ENCODE results near the gene TGFBR3L. TPM values are rescaled to one million over a fixed set of nuclear protein-coding genes. Genes with fewer than 3 reads are reported as not detected.
"Not testable (repeated sequence)": the region's sequence is repeated elsewhere in the genome, so short reads cannot be mapped to it uniquely, and the experiment has no call there.

The TGFBR3L gene
- polyA plus RNA-seq, 1 donor, result 0.42 TPM

DNA sequence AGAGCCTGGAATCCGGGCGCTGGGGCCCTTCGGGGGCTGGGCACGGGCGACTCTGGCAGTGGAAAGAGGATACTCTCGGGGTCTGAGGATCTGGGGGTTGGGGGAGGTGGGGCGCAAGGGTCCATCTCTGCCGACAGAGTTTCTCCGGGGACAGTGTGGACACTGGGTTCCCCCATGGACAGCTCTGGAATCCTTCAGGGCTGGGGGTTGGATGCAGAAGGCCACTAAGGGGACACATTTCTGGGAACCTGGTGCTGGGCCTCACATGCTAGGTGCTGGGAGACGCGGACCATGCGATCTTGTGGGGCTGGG is 2.3 kb downstream of the TGFBR3L start:
- DNase-seq, result no peak

DNA sequence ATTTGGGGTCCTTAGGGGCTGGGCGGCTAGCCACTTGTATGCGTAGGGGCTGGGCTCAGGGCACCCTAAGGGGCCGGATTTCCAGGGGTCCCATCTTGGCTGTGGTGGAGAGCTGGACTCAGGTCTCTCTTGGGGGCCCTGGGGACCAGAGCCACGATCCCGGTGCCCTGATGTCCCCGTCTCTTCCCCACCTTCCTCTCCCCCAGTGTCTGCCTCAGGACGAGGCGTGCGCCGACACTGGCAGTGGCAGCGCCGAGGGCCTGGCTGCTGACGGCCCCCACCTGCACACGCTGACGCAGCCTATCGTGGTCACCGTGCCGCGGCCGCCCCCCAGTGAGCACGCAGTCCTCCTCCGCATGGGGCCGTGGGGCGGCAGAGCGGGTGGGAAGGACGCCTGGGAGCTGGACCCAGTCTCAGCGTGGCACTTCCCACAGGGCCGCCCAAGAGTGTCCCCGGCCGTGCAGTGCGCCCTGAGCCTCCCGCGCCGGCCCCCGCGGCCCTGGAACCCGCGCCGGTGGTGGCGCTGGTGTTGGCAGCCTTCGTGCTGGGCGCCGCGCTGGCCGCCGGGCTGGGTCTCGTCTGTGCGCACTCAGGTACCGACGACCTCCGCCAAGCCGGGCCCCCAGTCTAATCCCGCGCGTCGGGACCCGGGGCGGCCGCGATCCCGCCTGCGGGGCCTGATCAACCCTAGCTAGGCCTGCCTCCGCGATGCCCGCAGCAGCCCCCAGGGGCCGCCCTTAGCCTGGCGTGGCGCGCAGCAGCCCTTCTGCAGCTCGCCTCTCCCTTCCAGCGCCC is 2.8 kb downstream of the TGFBR3L start:
- no peak for DNase-seq

DNA sequence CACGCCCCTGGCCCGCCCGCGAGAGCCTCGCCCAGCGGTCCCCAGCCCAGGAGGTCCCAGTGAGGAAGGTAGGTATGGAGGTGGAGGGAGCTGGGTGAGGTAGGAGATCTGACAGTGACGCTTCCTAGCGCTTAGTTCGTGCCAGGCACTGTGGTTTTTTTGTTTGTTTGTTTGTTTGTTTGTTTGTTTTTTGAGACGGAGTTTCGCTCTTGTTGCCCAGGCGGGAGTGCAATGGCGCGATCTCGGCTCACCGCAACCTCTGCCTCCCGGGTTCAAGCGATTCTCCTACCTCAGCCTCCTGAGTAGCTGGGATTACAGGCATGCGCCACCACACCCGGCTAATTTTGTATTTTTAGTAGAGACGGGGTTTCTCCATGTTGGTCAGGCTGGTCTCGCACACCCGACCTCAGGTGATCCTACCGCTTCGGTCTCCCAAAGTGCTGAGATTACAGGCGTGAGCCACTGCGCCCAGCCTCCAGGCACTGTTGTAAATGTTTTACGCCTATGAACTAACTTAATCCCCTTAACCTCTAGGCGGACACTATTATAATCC is 3.5 kb downstream of the TGFBR3L start:
- not testable (repeated sequence) for DNase-seq

DNA sequence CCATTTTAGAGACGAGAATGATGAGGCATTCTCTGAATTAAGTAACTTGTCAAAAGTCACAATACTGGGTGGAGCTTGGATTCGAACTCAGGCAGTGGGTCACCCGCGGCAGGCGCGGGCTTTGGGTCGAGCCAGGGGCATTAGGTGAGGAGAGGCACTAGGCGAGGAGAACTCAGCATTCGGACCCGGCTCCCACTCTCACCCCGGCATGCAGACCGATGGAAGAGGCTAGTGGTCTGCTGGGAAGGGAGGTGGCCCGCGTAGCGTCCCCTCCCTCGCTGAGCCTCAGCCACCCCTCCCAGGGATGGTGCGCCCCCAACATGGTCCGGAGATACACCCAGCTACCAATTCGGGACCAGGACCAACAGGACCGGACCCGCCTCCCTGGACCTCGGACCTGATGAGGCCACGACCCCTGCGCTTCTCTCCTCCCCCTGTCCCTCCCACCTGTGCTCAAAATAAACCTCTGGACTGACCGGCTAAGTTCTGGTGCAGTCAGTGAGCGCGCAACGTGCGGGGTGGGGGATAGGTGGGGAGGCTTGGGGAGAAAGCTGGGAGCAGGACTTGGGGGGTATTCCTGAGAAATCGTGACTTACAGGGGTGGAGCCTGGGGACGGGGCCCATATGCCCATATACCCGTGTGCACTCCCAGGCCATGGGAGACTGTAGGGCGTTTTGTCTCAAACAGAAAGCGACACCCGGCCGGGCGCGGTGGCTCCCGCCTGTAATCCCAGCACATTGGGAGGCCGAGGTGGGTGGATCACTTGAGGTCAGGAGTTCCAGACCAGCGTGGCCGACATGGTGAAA is 4.2 kb downstream of the TGFBR3L start:
- no peak for DNase-seq

DNA sequence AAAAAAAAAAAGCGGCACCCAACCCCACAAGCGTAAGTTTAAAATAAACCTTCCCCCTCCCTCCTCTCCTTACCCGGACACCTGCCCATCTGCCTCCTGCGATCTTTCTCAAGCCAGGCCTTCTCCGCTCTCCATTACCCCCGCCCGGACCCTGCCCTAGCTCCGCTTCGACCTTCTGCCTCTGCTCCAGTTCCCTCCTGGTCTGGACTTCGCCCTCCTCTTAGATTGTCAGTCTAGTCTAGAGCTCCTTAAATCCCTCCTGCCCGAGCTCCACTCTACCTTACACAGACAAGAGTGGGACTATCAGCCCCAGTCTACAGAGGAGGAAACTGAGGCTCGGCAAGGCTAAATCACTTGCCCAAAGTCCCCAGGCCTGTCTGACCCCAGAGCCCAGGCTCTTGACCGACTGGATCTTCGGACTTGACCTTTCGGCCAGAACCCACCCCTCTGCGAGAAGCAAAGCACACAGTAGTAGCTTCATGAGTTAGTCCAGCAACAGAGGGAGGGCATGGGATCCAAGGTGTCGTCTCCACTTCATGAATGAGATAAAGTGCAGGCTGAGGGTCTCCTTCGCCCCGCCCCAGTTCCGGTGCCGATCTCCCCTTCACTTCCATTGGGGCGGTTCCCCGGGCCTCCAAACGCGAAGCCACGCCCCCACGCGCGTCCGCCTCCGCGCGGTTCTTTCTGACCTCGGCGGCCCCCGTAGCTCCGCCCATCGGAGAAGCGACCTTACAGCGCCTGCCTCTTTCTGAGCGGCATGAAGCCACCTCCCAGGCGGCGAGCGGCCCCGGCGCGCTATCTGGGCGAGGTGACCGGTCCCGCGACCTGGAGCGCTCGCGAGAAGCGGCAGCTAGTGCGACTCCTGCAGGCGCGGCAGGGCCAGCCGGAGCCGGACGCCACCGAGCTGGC is 5.2 kb downstream of the TGFBR3L start, which contains the start of gene SNAPC2:
TSS of gene SNAPC2 (plus strand) at position 729 of the 909 bp plus-strand sequence. CDS start at position 758, 29 bp downstream.
- peak; percentile 92 for DNase-seq

DNA sequence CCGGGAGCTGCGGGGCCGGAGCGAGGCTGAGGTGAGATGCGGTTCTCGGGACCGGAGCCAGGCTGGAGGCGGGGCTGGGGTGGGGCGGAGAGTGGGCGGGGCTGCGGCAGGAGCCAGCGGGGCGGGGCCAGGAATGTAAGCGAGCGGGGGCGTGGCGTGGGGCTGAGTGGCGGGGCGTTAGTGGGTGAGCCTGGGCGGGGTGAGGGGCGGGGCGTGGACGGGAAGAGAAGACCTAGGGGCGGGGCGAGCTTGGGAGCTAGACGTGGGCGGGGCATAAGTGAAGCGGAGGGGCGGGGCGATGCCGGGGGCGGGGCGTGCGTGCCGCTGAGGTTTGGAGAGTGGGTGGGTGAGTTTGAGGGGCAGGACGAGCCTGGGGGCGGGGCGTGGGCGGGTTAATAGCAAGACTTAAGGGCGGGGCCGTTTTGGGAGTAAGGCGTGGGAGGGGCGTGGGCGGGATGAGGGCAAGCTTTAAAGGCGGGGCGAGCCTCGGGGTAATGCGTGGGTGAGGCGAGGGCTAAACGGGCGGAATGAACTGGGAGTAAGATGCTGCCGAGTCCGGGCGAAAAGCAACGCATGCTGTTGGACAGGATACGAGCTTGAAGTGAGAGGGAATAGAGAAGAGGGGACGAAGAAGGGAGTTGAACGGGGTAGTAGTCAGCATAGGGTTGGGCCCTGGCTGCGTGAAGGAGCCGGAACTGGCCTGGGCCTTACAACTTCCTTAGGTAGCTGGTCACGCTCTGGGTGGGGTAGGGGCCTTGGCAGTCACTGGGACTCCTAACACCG is 6.1 kb downstream of the TGFBR3L start:
- DNase-seq, result peak; percentile 94

DNA sequence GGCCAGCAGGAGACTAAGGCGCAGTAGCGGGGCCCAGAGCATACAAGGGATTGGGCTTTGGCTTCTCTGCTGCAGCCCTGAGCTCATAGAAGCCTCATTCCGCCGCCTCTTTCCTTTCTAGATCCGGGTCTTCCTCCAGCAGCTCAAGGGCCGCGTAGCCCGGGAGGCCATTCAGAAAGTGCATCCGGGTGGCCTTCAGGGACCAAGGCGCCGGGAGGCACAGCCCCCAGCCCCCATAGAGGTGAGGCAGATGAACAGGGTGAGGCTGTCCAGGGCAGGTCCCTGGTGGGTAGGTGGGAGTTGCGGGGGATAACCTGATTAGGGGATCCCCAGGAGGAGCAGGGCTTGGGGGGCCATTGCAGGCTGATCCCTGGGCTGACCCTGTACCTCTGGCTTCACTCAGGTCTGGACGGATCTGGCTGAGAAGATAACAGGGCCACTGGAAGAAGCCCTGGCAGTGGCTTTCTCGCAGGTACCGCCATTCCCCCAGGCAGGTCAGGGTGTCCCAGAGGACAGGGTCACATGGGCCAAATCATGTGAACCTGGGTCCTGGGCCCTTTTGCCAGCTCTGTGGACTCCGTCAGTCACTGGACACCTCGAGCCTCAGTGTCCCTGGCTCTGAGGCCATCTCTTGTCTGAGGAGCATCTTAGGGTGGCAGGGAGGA is 6.8 kb downstream of the TGFBR3L start:
- DNase-seq, result no peak

DNA sequence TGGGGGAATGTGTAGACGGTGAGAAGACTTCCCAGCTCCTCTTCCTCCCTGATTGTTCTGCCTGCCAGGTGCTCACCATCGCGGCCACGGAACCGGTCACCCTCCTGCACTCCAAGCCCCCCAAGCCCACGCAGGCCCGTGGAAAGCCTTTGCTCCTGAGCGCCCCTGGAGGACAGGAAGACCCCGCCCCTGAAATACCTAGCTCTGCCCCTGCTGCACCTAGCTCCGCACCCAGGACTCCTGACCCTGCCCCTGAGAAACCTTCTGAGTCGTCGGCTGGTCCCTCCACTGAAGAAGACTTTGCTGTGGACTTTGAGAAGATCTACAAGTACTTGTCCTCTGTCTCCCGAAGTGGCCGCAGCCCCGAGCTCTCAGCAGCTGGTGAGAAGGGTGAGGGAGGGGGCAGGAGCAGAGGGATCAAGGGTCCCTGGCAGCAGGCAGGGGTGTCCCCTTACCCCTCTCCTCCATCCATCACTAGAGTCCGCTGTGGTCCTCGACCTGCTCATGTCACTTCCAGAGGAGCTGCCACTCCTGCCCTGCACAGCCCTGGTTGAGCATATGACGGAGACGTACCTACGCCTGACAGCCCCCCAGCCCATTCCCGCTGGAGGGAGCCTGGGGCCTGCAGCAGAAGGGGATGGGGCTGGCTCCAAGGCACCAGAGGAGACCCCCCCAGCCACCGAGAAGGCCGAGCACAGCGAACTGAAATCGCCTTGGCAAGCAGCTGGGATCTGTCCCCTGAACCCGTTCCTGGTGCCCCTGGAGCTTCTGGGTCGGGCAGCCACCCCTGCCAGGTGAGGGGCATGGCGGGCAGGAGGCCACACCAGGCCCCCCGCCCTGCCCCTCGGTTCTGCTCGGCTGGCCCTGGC is 7.6 kb downstream of the TGFBR3L start:
- no peak for DNase-seq

DNA sequence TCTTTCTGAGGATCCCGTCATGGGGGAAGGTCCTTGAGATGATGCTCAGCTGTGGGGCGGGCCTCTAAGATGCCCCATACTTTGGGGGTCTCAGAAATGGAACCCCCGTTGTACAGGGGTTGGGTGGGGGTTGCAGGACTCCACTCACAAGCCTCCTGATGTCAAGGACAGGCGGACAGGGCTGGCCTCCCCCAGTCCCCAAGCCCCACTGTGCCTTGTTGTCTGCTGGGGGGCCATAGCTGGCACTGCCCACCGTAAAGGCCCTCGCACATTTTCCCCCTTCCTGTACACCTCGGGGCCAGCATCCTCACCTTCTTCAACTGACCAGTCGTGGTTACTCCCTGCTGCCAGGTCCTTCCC is 8.2 kb downstream of the TGFBR3L start:
- DNase-seq, result no peak

DNA sequence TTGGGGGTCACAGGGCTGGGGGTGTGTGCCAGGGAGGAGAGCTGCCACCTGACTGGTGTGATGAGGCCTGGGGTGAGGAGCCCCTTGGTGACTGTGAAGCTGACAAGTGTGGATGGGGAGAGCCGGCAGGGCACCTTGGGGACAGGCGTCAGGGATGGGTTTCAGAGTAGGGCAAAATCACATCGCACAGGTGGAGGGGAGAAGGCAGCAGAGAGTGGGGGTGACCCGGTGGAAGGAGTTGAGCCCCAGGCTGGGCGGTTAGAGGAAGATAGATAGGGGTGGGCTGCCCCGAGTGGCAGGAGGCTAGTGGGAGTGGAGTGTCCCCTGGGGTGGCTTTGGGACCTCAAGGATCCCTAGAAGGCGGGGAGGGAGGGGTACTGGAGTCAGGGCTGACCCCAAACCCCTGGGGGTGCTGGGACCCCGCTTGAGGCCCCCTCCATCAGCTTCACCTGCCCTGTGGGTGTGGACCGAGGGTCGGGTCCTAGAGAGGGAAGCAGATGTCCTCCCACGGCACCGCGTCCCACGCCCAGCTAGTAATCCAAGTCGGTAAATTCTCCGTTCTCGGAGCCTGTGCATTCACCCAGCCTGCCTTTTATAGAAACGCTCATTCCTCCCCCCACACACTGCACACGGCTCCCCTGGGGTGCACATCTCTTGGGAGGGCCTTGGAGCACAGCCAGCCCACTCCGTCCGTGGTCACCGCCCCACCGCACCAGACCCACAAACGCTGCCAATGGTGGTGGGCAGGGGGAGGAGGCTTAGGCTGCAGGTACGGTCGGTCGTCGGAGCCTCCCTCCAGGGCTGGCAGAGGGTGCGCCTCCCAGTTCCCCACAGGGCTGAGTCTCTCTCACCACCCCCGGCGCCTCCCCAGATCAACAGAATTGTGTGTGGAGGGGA is 8.9 kb downstream of the TGFBR3L start:
- DNase-seq, result no peak

DNA sequence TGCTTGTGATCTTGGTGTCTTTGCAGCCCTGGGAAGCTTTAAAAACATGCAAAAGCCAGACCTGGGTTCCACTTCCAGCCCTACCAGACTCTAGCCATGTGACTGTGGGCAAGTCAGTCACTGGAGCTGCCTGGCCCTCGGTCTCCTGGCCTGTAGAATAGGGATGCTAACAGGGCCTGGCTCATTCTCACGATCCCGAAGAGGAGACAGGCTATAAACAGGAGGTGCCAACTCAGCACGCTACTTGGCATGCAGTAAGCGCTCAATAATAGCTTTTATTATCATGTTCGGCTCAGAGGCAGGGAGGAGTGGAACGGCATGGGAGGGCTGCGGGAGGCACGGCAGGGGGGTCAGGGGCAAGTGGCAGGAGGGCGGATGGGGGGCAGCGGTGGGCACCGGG is 9.6 kb downstream of the TGFBR3L start:
- DNase-seq, result no peak

DNA sequence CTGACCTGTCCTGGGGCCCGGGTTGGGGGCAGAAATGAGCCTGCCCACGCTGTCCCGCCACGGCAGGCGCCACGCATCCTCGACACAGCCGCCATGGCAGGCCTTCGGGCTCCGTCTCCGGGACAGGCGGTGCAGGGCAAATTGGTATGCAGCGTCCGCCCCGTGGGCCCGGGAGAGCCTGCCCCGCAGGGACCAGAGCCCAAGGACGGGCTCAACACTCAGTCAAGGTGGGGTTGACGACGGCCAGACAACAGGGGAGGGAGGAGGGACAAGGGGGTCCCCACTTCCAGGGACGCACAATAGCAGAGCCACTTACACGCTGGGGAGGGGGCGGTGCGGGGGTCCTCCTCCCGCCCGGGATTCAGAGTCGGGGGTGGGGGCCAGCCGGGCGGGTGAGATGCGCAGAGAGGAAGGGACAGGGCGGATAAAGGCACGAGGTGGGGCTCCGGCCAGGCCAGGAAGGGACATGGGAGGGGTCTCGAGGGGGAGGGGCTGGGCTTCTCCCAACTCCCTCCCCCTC is 10.1 kb downstream of the TGFBR3L start:
- no peak for DNase-seq

DNA sequence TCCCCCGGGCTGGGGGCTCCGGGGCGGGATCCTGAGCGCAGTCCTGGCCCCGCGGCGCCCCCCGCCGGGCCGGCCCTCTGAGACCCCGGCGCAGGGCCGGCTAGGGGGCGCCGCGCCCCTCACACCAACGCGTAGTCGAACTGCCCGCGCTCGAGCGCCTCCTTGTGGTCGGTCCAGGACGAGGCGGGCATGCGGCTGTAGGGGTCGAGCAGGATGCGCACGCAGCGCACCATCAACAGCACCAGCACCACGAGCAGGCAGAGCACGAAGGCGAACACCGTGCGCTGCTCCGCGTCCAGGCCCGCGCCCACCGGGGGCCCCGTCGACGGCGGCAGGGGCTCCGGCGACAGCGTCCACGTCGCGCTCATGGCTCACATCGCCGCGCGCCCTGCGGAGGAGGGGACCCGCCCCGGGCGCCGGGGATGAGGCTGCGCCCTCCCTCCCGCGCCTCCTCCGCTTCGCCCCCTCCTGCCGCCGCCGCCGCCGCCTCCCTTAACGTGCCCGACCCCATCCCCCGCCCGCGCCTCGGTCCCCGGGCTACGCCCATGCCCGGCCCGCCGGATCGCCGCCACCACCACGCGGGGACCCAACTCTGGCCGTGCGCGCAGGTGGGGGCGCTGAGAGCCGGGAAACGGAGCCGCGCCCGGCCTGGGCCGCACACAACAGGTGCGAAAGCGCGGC is 10.7 kb downstream of the TGFBR3L start:
- peak; percentile 81 for DNase-seq

DNA sequence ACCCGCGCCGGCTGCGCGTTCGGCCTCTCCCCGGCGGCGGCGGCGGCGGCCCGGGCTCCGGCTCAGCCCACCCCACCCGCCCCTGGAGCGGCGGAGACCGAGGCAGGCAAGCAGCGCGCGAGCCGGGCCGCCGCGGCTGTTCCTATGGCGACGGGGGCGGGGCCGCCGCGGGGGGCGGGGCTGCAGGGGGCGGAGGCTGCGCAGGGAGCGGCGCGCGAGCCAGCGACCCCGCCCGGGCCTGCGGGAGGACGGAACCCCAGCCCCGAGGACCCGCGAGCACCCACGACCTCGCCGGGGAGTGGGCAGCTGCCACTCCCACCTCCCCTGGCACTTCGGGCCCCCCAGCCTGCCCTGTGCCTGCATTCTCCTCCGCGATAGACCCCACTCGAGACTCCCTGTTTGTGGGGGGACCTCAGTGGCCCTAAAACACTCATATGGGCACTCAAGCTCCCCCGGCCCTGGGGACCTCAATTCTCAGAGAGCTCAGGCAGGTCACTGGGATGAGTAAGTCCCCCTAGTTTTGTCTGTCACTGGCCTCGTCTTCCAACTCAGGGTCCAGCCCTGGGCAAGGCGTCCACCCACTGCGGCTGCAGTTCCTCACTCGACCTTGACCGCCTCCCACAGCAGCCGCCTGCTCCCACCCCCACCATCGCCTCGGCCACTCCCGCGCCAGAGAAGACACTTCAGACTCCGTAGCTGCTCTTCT is 11.5 kb downstream of the TGFBR3L start, which contains the start of gene CTXN1:
TSS of gene CTXN1 (minus strand) at position 115 of the 706 bp plus-strand sequence. CDS start 597 bp downstream, outside the sequence.
- no peak for DNase-seq

DNA sequence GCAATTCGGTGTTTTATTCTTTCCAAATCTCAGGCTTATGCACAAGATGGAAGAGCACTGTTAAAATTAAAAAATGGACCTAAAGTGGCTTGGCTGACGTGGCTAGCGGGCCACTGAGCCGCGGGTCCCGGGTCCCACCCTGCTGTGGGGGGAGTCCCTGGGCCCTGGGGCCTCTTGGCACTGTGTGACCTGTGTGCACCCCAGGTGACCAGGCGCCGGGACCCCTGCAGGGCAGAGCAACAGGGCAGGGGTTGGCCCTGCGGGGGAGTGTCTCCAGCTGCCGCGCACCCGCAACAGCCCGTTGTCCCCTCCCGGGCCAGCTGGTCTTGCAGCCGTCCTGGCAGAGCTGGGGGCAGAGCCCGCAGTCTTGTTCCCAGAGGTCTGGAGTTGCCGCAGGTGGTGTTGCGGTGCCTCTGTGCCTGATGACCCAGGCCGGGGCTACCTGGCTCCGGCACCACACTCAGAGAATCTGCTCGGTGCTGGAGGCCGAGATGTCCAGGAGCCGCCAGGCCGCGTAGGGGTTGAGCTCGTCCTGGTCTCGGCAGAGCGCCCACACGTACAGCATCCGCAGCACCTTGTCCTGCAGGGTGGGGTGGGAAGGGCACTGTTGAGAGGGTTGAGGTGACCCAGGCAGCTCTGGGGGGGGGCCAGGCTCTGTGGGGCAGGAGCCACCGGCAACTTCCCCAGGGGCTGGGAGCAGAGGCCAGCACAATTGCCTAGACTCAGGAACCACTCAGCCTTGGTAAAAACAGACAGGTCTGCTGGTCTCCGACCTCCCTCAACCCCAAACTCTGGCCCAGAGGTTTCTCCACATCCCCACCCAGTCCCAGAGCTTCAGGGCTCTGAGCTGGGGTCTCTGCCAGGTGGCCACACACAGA is 12.3 kb downstream of the TGFBR3L start:
- no peak for DNase-seq

Data from left kidney (tissue), 2 donors.